ENCODE data around the gene GRK5.
"Not testable (repeated sequence)": the region's sequence is repeated elsewhere in the genome, so short reads cannot be mapped to it uniquely, and the experiment has no call there.

GRK5 gene

DNA sequence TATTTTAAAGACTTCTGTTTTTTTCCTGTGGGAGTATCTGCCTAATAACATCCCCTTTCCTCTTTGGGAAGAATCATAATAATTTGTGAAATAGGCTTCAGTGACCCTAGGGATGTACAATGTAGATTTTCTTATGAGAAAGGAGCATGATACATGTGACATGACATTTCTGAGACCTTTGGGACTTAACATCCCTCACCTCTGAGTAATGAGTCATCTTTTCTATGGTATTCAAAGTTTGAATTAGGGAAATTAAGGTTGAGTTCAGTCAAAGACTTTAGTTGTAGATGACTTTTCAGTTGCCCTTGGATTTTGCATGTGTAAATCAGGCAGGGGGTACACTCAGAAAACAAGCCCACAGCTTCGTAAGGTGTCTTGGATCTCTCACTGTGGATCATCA is 14.3 kb downstream of the GRK5 start:
- DNase-seq = no peak
- TF ChIP-seq POLR2A (IDR thresholded peaks at IDR 0.05; ENCODE audit: low read length) (no peak), GATA1 (IDR thresholded peaks at IDR 0.05; ENCODE audit: low read depth, low read length) (no peak)

- no peak for DNase-seq
These were observed 15.2 kb downstream of the GRK5 start for GRCh38 chr10:119222537-119222936.

GRCh38 chr10:119222966-119223386 is 15.6 kb downstream of the GRK5 start:
- TF ChIP-seq GATA1 (IDR thresholded peaks at IDR 0.05; ENCODE audit: low read depth, low read length) (no peak), POLR2A (IDR thresholded peaks at IDR 0.05; ENCODE audit: low read length) (no peak)
- no peak for DNase-seq

More at GRCh38 chr10:119222537-119222936, 15.2 kb downstream of the GRK5 start:
- no peak for TF ChIP-seq GATA1 (IDR thresholded peaks at IDR 0.05; ENCODE audit: low read depth, low read length)
- no peak for TF ChIP-seq POLR2A (IDR thresholded peaks at IDR 0.05; ENCODE audit: low read length)

- DNase-seq = no peak
- TF ChIP-seq POLR2A (IDR thresholded peaks at IDR 0.05; ENCODE audit: low read length) (no peak), GATA1 (IDR thresholded peaks at IDR 0.05; ENCODE audit: low read depth, low read length) (no peak)
These were observed 17.8 kb downstream of the GRK5 start for GRCh38 chr10:119225083-119225658.

DNA sequence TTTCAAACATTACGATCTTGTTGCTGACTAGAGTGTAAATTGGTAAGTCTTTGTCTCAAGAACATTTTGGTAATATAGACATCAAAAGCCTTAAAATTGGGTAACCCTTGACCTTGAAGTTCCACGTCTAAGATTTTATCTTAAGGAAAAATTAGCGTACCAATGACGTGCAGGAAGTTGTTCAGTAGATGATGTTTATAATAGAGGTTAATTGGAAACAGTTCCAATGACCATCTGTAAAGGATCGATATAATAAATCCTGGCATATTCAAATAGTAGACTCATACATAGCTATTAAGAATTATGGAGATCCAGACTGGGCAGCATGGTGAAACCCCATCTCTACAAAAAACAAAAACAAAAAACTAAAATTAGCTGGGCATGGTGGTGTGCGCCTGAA is 20.5 kb downstream of the GRK5 start:
- no peak for TF ChIP-seq POLR2A (IDR thresholded peaks at IDR 0.05; ENCODE audit: low read length)
- no peak for TF ChIP-seq GATA1 (IDR thresholded peaks at IDR 0.05; ENCODE audit: low read depth, low read length)
- DNase-seq = no peak

- no peak for TF ChIP-seq GATA1 (IDR thresholded peaks at IDR 0.05; ENCODE audit: low read depth, low read length)
- TF ChIP-seq POLR2A (IDR thresholded peaks at IDR 0.05; ENCODE audit: low read length) = no peak
- DNase-seq = no peak
These were observed 24.3 kb downstream of the GRK5 start for GRCh38 chr10:119231654-119232053.

GRCh38 chr10:119232439-119232838 is 25.1 kb downstream of the GRK5 start:
- DNase-seq = peak; percentile 43 to 69

DNA sequence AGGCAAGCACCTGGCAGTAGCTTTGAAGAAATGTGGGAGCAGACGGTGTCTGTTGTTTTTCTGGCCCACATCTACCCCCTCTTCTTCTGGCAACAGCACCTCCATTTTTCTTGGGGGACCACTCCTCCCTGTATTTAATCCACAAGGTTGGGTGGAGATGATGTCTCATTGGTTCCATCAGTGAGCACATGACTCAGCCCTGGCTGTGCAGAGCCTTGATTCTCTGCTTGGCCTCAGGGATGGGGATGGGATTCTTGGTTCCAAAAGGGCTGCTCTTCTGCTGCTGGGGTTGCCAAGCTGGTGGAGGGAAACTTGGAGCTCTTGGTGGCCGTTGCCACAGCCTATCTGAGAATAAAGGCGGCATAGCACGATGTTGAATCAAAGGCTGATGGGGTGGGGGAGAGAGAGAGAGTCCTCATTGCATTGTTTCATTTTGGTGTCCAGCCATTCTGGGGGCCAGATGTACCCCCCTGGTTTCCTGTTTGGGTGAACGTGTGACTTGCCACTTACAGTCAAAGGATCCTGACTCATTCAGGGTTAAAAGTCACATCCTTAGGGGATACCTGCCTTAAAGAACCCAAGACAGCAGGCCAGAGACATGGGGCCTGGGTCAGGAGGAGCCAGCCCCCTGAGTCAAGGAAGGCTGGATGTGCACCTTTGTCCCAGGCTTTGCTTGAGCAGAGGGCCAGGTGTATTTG is 25.9 kb downstream of the GRK5 start:
- DNase-seq = no peak
- TF ChIP-seq POLR2A (IDR thresholded peaks at IDR 0.05; ENCODE audit: low read length) (no peak), GATA1 (IDR thresholded peaks at IDR 0.05; ENCODE audit: low read depth, low read length) (no peak)

DNA sequence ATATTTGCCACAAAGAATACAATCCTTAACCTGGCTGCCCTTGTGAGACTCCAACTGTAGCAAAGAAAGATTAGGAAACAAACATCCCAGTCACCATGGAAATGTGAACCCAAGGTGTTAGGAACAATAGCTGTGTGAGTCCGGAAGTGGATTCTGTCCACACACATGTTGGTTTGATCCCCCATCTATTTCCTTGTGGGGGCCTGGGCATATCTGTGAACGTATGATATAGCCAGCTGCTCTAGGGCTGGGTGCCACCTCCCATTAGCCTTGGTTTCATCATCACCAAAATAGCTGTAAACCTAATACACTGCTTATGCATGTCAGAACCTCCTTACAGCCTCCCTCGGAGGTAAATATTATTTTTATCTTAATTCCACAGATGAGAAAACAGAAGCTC is 26.4 kb downstream of the GRK5 start:
- TF ChIP-seq GATA1 (IDR thresholded peaks at IDR 0.05; ENCODE audit: low read depth, low read length) = no peak
- no peak for DNase-seq

DNA sequence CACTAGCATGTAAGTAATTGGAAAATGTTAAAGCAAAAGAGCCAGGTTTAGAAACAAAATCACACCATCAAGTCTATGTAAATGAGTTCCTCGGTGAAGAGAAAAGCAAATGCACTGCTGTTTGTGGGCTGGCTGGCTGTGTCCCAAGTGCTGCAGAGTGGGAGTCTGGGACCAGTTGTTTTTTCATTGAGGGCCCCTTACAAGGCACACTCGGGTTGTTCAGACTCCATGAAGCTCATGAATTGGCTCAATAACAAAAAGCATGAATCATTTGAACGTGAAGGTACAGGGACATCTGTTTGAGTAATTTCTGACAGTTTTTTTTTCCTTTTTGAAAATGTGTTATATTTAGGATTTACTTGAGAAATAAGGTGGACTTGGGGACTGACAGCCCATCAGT is 28.0 kb downstream of the GRK5 start:
- no peak for DNase-seq
- TF ChIP-seq POLR2A (IDR thresholded peaks at IDR 0.05; ENCODE audit: low read length) (no peak), GATA1 (IDR thresholded peaks at IDR 0.05; ENCODE audit: low read depth, low read length) (no peak)

GRCh38 chr10:119237722-119238436 is 30.5 kb downstream of the GRK5 start:
- no peak for DNase-seq
- no peak for TF ChIP-seq POLR2A (IDR thresholded peaks at IDR 0.05; ENCODE audit: low read length)
- no peak for TF ChIP-seq GATA1 (IDR thresholded peaks at IDR 0.05; ENCODE audit: low read depth, low read length)

- no peak for DNase-seq
- TF ChIP-seq POLR2A (IDR thresholded peaks at IDR 0.05; ENCODE audit: low read length) (no peak), GATA1 (IDR thresholded peaks at IDR 0.05; ENCODE audit: low read depth, low read length) (no peak)
These were observed 31.2 kb downstream of the GRK5 start for GRCh38 chr10:119238577-119238976.

GRCh38 chr10:119239015-119239414 is 31.6 kb downstream of the GRK5 start:
- DNase-seq = not testable (repeated sequence)

GRCh38 chr10:119239630-119240029 is 32.3 kb downstream of the GRK5 start:
- DNase-seq = not testable (repeated sequence)

DNA sequence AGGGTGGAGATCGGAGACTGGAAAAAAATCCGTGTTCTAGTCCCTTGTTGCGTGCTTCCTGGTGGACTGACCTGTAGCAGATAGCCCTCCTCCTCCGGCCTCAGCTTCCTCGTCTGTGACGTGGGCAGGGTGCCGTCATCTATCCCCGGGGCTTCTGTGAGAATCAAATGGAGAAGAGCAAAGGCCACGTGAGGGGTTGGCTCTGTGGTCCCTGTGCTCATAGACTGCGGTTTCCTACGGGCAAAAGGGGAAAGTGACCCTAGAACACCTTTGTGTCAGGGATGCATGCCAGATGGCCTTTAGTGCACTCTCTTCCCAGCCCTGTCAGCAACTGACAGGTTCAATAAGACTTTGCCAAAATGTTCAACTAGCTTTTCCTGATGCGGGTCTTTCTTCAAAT is 33.7 kb downstream of the GRK5 start:
- no peak for TF ChIP-seq POLR2A (IDR thresholded peaks at IDR 0.05; ENCODE audit: low read length)
- TF ChIP-seq GATA1 (IDR thresholded peaks at IDR 0.05; ENCODE audit: low read depth, low read length) = no peak
- DNase-seq = no peak

All from erythroblast (primary cell).